ENCODE measurements around the gene BRAT1.

- no peak for TF ChIP-seq CTCF (conservative IDR thresholded peaks at IDR 0.05)
- TF ChIP-seq ZFX (IDR thresholded peaks at IDR 0.05) = no peak
Measured at GRCh38 chr7:2518737-2519118, 36.6 kb downstream of the BRAT1 start.
